Measurements from ENCODE around the gene RIMBP2. TPM values are rescaled to one million over a fixed set of nuclear protein-coding genes. Genes with fewer than 3 reads are reported as not detected.

RIMBP2 gene
- total and polyA plus RNA-seq, 2 experiments from 2014 or later, result 0.31 to 0.37 TPM

DNA sequence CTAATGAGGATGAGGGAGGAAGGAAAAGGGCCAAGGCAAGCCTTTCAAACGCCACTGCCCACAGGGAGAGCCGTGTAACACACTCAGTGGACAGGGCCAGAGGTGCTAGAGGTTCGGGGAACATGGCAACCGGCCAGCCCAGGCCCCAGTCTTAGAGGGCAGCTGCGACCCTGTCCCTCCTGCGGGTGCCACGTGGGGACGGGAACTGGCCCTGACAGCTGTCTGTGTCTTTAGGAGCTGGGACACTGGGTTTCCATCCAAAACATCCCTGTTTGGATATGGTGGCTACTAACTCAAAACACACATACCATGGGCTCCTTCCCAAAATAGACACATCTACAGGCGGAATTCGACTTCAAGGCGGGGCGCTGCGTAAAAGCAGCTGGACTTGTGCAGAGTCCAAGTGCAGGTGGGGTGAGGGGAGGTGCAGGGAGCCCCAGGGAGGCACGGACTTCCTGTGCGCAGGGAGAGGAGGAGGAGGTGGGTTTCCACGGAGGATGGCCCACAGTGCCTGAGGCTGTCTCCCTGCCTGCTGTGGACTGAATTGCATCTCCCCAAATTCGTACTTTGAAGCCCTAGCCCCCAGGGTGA is 193.8 kb downstream of the RIMBP2 start:
- DNase-seq (ENCODE audit: low spot score) (no peak), ATAC-seq (no peak)
- no peaks in the 10 kb centered on the region for H3K36me3 ChIP-seq (ENCODE audit: insufficient read depth)
- no peak overlapping the region for H3K4me2 ChIP-seq
- Mint-ChIP-seq H3K4me1 (no peaks in the 10 kb centered on the region), H3K27ac (no peak overlapping the region), H3K36me3 (ENCODE audit: low read depth) (peaks cover 32% of the 10 kb centered on the region), H3K4me3 (no peak overlapping the region), H3K9me3 (peaks cover 97% of the 10 kb centered on the region), H3K27me3 (ENCODE audit: insufficient read depth, low read depth, poor library complexity) (peaks cover 6% of the 10 kb centered on the region)
- no peaks in the 10 kb centered on the region for H3K4me1 ChIP-seq (ENCODE audit: insufficient read depth)
- H3F3A ChIP-seq (replicated peaks; ENCODE audit: low read depth), result no peaks in the 10 kb centered on the region
- no peaks in the 10 kb centered on the region for H3K9me2 ChIP-seq (ENCODE audit: insufficient read depth)
- H4K20me1 ChIP-seq (replicated peaks; ENCODE audit: insufficient read depth), result no peaks in the 10 kb centered on the region
- no peaks in the 10 kb centered on the region for H3K79me2 ChIP-seq (replicated peaks; ENCODE audit: insufficient read depth)
- no peak overlapping the region for H3K27ac ChIP-seq (ENCODE audit: low read depth)
- TF ChIP-seq, protein P1, sequence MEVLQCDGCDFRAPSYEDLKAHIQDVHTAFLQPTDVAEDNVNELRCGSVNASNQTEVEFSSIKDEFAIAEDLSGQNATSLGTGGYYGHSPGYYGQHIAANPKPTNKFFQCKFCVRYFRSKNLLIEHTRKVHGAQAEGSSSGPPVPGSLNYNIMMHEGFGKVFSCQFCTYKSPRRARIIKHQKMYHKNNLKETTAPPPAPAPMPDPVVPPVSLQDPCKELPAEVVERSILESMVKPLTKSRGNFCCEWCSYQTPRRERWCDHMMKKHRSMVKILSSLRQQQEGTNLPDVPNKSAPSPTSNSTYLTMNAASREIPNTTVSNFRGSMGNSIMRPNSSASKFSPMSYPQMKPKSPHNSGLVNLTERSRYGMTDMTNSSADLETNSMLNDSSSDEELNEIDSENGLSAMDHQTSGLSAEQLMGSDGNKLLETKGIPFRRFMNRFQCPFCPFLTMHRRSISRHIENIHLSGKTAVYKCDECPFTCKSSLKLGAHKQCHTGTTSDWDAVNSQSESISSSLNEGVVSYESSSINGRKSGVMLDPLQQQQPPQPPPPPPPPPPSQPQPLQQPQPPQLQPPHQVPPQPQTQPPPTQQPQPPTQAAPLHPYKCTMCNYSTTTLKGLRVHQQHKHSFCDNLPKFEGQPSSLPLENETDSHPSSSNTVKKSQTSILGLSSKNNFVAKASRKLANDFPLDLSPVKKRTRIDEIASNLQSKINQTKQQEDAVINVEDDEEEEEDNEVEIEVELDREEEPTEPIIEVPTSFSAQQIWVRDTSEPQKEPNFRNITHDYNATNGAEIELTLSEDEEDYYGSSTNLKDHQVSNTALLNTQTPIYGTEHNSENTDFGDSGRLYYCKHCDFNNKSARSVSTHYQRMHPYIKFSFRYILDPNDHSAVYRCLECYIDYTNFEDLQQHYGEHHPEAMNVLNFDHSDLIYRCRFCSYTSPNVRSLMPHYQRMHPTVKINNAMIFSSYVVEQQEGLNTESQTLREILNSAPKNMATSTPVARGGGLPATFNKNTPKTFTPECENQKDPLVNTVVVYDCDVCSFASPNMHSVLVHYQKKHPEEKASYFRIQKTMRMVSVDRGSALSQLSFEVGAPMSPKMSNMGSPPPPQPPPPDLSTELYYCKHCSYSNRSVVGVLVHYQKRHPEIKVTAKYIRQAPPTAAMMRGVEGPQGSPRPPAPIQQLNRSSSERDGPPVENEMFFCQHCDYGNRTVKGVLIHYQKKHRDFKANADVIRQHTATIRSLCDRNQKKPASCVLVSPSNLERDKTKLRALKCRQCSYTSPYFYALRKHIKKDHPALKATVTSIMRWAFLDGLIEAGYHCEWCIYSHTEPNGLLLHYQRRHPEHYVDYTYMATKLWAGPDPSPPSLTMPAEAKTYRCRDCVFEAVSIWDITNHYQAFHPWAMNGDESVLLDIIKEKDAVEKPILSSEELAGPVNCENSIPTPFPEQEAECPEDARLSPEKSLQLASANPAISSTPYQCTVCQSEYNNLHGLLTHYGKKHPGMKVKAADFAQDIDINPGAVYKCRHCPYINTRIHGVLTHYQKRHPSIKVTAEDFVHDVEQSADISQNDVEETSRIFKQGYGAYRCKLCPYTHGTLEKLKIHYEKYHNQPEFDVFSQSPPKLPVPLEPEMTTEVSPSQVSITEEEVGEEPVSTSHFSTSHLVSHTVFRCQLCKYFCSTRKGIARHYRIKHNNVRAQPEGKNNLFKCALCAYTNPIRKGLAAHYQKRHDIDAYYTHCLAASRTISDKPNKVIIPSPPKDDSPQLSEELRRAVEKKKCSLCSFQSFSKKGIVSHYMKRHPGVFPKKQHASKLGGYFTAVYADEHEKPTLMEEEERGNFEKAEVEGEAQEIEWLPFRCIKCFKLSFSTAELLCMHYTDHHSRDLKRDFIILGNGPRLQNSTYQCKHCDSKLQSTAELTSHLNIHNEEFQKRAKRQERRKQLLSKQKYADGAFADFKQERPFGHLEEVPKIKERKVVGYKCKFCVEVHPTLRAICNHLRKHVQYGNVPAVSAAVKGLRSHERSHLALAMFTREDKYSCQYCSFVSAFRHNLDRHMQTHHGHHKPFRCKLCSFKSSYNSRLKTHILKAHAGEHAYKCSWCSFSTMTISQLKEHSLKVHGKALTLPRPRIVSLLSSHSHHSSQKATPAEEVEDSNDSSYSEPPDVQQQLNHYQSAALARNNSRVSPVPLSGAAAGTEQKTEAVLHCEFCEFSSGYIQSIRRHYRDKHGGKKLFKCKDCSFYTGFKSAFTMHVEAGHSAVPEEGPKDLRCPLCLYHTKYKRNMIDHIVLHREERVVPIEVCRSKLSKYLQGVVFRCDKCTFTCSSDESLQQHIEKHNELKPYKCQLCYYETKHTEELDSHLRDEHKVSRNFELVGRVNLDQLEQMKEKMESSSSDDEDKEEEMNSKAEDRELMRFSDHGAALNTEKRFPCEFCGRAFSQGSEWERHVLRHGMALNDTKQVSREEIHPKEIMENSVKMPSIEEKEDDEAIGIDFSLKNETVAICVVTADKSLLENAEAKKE (CRISPR knock-in tag; IDR thresholded peaks at IDR 0.05), result no peak
- no peak for TF ChIP-seq ZNF331 (CRISPR knock-in tag; IDR thresholded peaks at IDR 0.05; ENCODE audit: low read depth)
- no peak for TF ChIP-seq ZNF114 (CRISPR knock-in tag; IDR thresholded peaks at IDR 0.05)
- TF ChIP-seq STAT1 (IDR thresholded peaks at IDR 0.05; ENCODE audit: unreplicated experiment), result no peak
- no peak for TF ChIP-seq NANOG (IDR thresholded peaks at IDR 0.05; ENCODE audit: borderline replicate concordance)
- TF ChIP-seq, protein P2, sequence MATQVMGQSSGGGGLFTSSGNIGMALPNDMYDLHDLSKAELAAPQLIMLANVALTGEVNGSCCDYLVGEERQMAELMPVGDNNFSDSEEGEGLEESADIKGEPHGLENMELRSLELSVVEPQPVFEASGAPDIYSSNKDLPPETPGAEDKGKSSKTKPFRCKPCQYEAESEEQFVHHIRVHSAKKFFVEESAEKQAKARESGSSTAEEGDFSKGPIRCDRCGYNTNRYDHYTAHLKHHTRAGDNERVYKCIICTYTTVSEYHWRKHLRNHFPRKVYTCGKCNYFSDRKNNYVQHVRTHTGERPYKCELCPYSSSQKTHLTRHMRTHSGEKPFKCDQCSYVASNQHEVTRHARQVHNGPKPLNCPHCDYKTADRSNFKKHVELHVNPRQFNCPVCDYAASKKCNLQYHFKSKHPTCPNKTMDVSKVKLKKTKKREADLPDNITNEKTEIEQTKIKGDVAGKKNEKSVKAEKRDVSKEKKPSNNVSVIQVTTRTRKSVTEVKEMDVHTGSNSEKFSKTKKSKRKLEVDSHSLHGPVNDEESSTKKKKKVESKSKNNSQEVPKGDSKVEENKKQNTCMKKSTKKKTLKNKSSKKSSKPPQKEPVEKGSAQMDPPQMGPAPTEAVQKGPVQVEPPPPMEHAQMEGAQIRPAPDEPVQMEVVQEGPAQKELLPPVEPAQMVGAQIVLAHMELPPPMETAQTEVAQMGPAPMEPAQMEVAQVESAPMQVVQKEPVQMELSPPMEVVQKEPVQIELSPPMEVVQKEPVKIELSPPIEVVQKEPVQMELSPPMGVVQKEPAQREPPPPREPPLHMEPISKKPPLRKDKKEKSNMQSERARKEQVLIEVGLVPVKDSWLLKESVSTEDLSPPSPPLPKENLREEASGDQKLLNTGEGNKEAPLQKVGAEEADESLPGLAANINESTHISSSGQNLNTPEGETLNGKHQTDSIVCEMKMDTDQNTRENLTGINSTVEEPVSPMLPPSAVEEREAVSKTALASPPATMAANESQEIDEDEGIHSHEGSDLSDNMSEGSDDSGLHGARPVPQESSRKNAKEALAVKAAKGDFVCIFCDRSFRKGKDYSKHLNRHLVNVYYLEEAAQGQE (IDR thresholded peaks at IDR 0.05; ENCODE audit: unreplicated experiment), result no peak
- TF ChIP-seq, protein P3, sequence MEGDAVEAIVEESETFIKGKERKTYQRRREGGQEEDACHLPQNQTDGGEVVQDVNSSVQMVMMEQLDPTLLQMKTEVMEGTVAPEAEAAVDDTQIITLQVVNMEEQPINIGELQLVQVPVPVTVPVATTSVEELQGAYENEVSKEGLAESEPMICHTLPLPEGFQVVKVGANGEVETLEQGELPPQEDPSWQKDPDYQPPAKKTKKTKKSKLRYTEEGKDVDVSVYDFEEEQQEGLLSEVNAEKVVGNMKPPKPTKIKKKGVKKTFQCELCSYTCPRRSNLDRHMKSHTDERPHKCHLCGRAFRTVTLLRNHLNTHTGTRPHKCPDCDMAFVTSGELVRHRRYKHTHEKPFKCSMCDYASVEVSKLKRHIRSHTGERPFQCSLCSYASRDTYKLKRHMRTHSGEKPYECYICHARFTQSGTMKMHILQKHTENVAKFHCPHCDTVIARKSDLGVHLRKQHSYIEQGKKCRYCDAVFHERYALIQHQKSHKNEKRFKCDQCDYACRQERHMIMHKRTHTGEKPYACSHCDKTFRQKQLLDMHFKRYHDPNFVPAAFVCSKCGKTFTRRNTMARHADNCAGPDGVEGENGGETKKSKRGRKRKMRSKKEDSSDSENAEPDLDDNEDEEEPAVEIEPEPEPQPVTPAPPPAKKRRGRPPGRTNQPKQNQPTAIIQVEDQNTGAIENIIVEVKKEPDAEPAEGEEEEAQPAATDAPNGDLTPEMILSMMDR (conservative IDR thresholded peaks at IDR 0.05; ENCODE audit: low read depth in 2 of 2), result no peak
- TF ChIP-seq, protein P4, sequence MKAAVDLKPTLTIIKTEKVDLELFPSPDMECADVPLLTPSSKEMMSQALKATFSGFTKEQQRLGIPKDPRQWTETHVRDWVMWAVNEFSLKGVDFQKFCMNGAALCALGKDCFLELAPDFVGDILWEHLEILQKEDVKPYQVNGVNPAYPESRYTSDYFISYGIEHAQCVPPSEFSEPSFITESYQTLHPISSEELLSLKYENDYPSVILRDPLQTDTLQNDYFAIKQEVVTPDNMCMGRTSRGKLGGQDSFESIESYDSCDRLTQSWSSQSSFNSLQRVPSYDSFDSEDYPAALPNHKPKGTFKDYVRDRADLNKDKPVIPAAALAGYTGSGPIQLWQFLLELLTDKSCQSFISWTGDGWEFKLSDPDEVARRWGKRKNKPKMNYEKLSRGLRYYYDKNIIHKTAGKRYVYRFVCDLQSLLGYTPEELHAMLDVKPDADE (IDR thresholded peaks at IDR 0.05), result no peak
- no peak for TF ChIP-seq EZH2phosphoT487 (IDR thresholded peaks at IDR 0.05; ENCODE audit: unreplicated experiment)
- no peak for TF ChIP-seq POLR2AphosphoS5 (IDR thresholded peaks at IDR 0.05; ENCODE audit: low read depth)
- no peak for TF ChIP-seq CREB1 (CRISPR knock-in tag; IDR thresholded peaks at IDR 0.05; ENCODE audit: low read depth)
- TF ChIP-seq JUNB (IDR thresholded peaks at IDR 0.05; ENCODE audit: unreplicated experiment), result no peak
- no peak for TF ChIP-seq EZH2 (IDR thresholded peaks at IDR 0.05; ENCODE audit: low read depth, unreplicated experiment)
- H2AFZ ChIP-seq, result no peak overlapping the region
- no peaks in the 10 kb centered on the region for H3K27me3 ChIP-seq (ENCODE audit: insufficient read depth)
- no peak overlapping the region for H3K4me3 ChIP-seq
